GM21737 (cell line): ENCODE measurements around the gene DEPDC7.
"Not testable (repeated sequence)": the region's sequence is repeated elsewhere in the genome, so short reads cannot be mapped to it uniquely, and the experiment has no call there.

Source experiments
- ATAC-seq: cut with Tn5 transposase; IDR thresholded peaks from one replicate; pipeline ENCODE4 v1.9.1; 2021; ENCODE audit warnings: mild to moderate bottlenecking, moderate library complexity; ENCODE audit not compliant: unreplicated experiment

The DEPDC7 gene

GRCh38 chr11:33015621-33016551 is at the start of gene DEPDC7:
TSS of gene DEPDC7 (plus strand) at chr11:33015878. CDS start at chr11:33015956, 78 bp downstream.
- ATAC-seq: peak; percentile 68

GRCh38 chr11:32968541-32968940 is 47.1 kb upstream of the DEPDC7 start:
- ATAC-seq: no peak

GRCh38 chr11:32972233-32972632 is 43.4 kb upstream of the DEPDC7 start:
- not testable (repeated sequence) for ATAC-seq

- no peak for ATAC-seq
Measured at GRCh38 chr11:32972781-32973180, 42.9 kb upstream of the DEPDC7 start.

- ATAC-seq: no peak
Measured at GRCh38 chr11:32982626-32983025, 33.1 kb upstream of the DEPDC7 start.

- ATAC-seq: no peak
Measured at GRCh38 chr11:32983506-32983905, 32.2 kb upstream of the DEPDC7 start.

- ATAC-seq: no peak
Measured at GRCh38 chr11:32985600-32985999, 30.1 kb upstream of the DEPDC7 start.

GRCh38 chr11:32987851-32988250 is 27.8 kb upstream of the DEPDC7 start:
- ATAC-seq: no peak

- ATAC-seq: no peak
Measured at GRCh38 chr11:32990481-32990880, 25.2 kb upstream of the DEPDC7 start.

- ATAC-seq: no peak
Measured at GRCh38 chr11:32991427-32991826, 24.3 kb upstream of the DEPDC7 start.

- no peak for ATAC-seq
Measured at GRCh38 chr11:32991898-32992297, 23.8 kb upstream of the DEPDC7 start.

- no peak for ATAC-seq
Measured at GRCh38 chr11:33000181-33000580, 15.5 kb upstream of the DEPDC7 start.

- ATAC-seq: no peak
Measured at GRCh38 chr11:33001281-33001680, 14.4 kb upstream of the DEPDC7 start.

- no peak for ATAC-seq
Measured at GRCh38 chr11:33001751-33002542, 13.7 kb upstream of the DEPDC7 start.

- no peak for ATAC-seq
Measured at GRCh38 chr11:33005175-33005574, 10.5 kb upstream of the DEPDC7 start.

- ATAC-seq: no peak
Measured at GRCh38 chr11:33006010-33006409, 9.7 kb upstream of the DEPDC7 start.

GRCh38 chr11:33013755-33014154 is 1.9 kb upstream of the DEPDC7 start:
- ATAC-seq: no peak

- ATAC-seq: no peak
Measured at GRCh38 chr11:33016654-33017053, 976 bp downstream of the DEPDC7 start.

- no peak for ATAC-seq
Measured at GRCh38 chr11:33017478-33017877, 1.8 kb downstream of the DEPDC7 start.

GRCh38 chr11:33017965-33018364 is 2.3 kb downstream of the DEPDC7 start:
- no peak for ATAC-seq

GRCh38 chr11:33018840-33019239 is 3.2 kb downstream of the DEPDC7 start:
- no peak for ATAC-seq

- ATAC-seq: no peak
Measured at GRCh38 chr11:33021501-33021900, 5.8 kb downstream of the DEPDC7 start.
